Midbrain (tissue), 1 donor: ENCODE measurements around the gene MEDAG.

Experiments used
- DNase-seq: peaks from one replicate; lab custom pipeline; 2025; lab: John Stamatoyannopoulos, UW

The MEDAG gene

DNA sequence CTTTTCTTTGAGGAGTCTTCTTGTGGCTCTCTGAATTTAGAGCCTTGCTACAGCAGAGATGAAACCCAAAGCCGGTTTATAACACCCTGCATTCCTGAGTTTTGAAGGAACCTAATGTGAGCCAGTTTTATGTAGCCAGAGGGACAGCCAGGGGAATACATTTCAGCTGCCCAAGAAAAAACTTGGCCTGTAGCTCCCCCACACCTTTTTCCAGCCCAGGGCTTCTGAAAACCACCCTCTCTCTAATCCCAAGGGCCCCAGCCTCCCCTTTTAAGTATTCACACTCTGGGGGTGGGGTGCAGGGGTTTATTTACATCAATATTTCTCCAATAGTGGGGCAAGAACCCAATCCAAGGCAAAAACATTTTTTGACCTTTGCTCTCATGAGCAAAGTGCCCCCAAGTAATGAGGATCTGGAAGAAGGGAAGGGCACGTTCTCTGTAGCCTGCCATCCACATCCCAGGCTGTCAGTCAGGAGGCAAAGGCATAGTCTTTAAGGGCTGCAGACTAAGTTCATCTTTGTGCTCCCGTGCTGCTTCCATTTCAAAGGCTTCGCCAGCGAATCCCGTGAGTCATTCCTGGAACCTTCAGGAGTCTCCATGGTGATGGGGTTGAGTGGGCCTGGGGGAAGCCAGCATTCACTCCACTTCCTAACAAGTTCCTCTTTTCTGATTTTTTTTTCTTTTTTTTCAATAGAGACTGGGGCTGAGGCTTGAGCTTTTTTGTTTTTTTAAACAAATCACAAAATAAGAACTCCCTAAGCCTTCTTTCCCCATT, 33.2 kb upstream of the MEDAG start:
- DNase-seq: no peak

DNA sequence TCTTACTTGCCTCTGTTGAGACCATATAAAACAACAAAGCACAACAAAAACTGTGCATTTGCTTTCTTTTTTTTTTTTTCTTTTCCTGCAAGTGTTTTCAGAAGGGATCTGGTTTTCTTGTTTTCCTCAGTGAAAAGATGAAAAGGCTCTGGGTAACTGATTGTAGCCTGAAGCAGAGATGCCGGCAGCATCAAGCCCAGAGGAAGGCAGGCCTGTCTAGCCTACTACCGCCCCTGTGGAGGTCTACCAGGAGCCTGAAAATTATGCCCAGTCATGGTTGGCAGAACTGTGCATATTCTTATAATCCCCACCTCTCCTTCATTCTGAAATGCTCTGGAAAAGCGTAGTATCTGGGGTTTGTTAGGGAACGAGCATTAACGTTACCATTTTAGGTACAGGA, 32.6 kb upstream of the MEDAG start:
- DNase-seq: no peak

DNA sequence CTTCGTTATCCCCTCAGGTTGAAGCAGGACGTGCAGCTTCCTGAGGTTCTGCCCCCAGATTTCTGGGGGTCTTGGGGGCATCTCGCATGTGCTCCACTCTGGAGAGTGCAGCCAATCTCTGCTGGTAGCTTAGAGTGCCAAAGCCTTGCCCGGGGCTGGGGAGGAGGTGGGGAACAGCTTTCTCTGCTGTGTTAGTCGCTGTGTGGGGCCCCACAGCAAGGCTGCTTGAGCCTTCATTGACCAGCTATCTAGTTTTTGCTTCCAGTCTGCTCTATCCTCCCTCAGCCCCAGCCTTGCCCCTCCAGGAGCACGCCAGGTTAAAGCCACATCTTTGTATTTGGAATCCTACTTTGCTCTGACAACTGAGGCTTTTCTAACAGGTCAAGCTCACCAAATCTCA, 32.0 kb upstream of the MEDAG start:
- no peak for DNase-seq

DNA sequence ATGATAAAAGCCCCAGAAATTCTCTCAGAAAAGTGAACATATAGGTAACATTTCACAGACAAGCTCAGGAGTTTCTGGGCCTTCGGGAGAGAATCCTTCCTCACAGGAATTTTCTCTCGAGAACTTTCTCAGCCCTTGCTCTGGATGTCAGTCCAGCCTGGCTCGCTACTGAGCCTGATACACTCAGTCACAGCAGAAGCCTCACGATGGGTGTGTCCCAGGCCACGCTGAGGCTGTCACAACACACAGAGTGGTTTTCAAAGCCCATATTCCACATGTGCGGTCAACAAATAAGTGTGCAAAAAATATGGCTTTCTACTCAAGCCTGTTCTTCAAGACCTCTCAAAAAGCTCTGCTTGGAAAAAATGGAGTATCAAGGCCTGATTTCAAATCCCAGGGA, 31.5 kb upstream of the MEDAG start:
- no peak for DNase-seq

- no peak for DNase-seq
These were observed 28.7 kb upstream of the MEDAG start for GRCh38 chr13:30877335-30877734.

- no peak for DNase-seq
These were observed 25.8 kb upstream of the MEDAG start for GRCh38 chr13:30880151-30880855.

DNA sequence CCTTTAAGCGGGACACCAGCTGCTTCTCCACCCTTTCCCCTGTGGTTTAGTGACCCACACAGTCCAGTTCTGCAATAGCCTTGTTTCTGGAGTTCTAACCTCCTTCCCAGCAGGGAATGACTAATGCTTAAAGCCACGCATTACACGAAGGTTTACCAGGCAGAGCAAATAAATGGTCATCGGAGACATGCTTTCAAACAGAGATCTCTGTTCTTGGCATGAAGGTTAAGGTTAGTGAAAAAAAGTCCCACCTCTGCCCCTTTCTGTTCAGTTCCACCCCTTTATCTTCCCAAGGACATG, 25.3 kb upstream of the MEDAG start:
- DNase-seq: no peak

- DNase-seq: no peak
These were observed 24.9 kb upstream of the MEDAG start for GRCh38 chr13:30881191-30881651.

DNA sequence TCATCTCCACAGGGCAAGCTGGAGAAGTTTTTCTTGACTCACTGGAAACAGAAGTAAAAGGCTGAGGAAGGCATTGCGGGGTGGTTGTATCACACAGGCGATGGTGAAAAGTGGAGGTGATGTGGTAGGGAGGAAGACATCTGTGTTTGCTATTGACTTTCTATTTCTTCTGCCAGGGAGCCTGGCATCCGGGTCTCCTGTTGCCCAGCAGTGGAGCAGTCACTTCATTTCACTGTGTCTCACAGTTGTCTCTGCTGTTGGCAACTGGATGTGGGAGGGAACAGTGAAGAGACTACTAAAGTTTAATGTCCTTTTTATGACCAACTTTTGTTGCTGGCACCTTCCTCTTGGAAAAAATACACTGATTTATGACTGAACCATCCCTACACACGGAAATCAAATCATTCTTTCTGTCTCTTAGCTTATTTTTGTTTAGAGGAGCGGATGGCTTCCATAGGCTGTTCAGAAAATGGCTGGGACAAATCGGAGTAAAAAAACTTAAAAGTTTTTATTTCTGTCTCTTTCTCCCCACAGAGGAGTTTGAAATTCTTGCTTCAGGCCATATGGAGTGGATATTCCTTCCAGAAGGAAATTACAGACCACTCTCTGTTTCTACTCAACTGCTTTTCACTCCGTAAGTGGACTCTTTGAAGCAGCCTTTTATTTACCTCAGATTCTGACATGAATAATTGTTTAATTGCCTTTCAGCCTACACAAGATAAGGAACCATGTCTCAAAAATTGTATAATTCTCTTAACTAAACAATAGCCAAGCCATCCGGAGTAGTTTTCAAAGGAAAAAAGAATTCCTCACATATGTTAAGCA, 23.8 kb upstream of the MEDAG start:
- no peak for DNase-seq

- no peak for DNase-seq
These were observed 22.9 kb upstream of the MEDAG start for GRCh38 chr13:30882996-30883766.

DNA sequence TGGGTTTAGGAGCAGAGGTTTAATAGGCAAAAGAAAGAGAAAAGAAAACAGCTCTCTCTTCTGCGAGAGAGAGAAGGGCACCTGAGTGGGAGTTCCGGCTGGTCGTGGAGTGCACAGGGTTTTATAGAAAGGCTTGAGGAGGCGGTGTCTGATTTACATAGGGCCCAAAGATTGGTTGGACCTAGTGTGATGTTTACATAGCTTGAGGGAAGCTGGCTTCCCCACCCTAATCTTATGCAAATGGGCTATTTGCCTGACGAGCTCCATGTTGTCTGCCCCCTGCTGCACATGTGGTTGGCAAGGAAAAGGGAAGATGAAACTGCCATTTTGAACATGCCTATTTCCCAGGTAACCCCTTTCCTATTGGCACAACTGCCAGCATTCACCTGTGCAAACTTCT, 21.5 kb upstream of the MEDAG start:
- DNase-seq: no peak

GRCh38 chr13:30889196-30889690, 16.8 kb upstream of the MEDAG start:
- no peak for DNase-seq

GRCh38 chr13:30892966-30893365, 13.1 kb upstream of the MEDAG start:
- DNase-seq: no peak

DNA sequence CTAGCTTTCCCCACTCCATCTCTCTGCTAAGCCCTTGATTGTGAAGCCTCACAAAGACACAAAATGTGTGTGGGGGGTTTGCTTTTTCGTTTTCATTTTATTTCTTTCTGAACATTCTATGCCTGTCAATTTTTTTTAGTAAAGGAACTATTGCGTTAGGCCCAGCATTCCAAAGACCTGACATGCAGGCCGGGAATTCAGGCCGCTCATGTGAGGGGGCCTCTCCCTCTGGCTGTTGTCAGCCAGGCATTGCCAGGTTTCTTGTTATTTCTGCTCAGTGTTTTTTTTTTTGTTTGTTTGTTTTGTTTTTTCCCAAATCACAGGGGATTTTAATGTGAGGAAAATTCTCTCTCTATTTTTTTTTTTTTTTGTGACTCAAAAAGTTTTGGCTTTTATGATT, 10.3 kb upstream of the MEDAG start:
- DNase-seq: no peak

DNA sequence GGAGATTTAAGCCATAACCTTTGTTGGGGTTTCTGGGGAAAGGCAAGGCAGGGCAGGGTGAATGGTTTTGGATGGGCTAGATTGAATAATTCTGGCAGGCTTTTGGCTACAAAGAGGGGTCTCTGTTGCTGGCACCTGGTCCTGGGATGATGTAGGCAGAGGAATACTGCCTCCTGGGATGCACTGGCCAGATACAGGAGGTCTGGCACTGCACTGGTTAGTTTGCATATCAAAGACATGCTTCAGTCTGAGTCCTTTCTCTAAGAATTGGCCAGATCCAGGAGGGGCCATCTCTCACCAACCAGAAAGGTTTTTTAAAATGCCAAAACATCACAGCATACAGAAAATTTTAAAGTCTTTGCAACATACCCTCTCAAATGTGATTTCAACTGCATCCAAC, 8.0 kb upstream of the MEDAG start:
- no peak for DNase-seq

DNA sequence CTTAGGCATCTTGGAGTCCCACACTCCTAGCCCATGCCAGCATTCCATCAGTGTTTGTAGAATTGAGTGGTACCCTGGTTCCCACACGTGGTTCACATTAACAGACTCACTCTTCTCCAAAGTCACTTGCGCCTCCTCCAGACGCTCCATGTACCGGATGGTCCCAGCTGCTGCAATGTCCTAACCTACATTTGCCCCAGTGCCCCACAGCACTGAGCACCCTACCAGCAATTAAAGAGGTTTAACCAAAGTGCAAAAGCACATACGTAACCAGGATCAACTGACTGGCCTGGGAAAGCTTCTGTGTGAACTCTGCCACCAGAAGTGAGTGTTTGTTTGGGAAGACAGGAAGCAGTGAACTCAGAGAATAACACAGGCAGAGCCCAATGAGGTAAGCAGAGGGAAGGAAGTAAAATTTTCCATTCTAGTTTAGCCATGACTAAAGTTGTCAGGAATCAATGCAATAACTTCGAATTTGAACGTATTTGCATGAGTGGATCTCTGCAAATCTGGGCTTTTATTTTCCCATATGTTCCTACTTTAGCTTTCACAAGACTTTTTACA, 7.3 kb upstream of the MEDAG start:
- no peak for DNase-seq

DNA sequence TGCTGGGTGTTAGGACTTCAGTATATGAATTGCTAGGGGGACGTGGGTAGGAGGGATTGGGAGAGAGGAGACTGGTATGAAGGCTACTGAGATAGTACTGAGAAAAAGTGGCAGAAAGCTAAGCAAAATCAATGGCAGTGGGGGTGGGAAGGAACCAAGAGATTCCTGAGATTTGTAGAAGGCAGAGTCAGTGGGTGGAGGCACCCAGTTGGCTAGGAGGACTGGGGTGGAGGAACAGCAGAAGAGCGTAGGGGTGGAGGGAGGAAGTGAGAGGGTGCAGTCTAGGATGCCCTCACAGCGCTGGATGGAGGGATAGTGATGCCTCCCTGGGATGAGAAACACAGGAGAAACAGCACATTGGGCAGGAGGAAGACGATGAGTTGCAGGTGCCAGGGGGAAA, 5.6 kb upstream of the MEDAG start:
- no peak for DNase-seq

DNA sequence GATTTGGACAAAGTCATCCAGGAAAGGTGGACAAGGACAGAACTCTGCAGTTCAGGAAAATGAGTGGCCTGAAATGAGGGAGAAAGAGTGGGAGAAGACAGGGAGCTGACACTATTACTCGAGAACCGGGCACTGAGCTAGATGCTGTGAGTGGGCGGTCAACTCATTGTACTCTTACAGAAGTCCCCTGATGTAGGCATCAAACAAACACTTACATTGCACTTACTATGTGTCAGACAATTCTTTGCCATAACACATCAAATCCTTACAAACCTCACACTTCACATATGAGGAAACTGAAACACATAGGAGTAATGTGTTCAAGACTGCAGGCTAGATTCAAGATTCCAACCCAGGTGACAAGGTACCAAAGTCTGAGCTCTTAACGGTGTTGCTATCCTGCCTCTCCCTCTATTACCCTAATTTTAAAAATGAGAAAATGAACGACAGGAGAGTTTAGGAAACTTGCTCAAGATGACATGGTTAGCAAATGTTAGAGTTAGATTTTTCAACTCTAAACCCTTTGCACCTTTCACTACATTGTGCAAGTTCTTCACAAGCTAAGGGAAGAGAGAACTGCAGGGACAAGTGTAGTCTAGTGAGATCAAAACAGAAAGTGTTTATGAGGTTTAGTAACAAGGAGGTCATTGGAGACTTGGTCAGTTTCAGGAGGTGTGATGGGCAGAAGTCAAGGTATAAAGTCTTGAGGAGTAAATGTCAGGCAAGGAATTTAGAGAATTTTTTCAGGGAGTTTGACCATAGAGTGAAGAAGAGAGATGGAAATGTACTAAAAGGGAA, 4.9 kb upstream of the MEDAG start:
- no peak for DNase-seq

GRCh38 chr13:30904043-30904442, 2.0 kb upstream of the MEDAG start:
- DNase-seq: no peak

- DNase-seq: no peak
These were observed 460 bp downstream of the MEDAG start for GRCh38 chr13:30906411-30907051.
